ENCODE data around the gene SMARCC1.

SMARCC1 gene

DNA sequence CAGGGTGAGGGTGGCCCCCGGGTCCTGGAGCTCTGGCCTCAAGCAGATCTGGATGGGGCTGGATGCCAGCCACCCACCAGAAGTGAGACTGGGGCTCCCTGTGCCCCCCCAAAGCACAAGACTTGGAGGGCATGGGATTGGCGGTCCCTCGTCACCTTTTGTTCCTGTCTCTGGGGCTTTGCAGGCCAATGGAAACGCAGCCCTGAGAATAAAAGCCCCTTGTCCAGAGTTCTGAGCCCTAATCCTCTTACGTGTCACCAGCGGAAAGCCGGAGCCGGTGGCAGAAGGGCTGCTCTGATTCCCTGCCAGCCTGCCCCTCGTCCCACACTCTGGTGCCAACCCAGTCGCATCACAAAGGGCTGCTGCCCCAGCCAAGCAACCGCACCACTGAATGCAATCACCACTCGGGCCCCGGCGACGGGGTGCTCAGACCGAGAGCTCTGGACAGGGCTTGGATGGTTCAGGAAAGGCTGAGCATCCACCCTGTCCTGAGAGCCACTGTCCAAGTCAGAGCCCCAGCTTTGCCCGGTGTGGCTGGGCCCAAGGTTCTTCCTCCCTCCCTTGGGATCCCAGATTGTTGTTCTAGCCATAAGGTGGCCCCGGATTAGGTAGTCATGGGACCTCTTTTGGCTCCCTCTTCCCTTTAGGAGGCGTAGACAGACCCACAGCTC lies 245.3 kb downstream of the SMARCC1 start:
- DNase-seq: no peak
- in situ Hi-C loops (cut with HindIII; ENCODE audit: low pct_ligation_motif_present, low pct_unique_long_range_greater_than_20kb, low sequenced_read_pairs): no loop called here

Data from ACHN (cell line).